ENCODE measurements around the gene GUCY1A2. TPM values are rescaled to one million over a fixed set of nuclear protein-coding genes. Genes with fewer than 3 reads are reported as not detected.

The GUCY1A2 gene
- total RNA-seq, 1 donor from 2014 or later = 23.8 TPM

DNA sequence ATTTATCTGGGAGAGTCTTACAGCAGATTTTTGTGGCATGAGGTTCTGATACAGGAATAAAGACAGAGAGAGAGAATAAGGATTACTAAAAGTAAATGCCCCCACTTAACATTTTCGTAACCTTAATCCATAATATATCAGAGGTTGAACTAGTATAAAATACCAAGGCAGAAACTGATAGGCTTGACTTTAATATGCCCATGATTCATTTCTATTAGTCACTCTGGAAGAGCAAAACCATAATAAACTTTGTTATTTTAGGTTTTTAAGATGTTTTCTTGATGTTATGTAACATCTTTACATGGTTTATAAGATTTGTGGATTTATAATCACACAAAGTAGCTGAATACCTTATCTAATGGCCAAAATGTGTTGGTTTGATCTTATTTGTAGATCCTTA is 19.1 kb downstream of the GUCY1A2 start:
- no peak for DNase-seq (ENCODE audit: low spot score)

GRCh38 chr11:106998916-106999188 is 19.4 kb downstream of the GUCY1A2 start:
- DNase-seq (ENCODE audit: low spot score) = no peak

DNA sequence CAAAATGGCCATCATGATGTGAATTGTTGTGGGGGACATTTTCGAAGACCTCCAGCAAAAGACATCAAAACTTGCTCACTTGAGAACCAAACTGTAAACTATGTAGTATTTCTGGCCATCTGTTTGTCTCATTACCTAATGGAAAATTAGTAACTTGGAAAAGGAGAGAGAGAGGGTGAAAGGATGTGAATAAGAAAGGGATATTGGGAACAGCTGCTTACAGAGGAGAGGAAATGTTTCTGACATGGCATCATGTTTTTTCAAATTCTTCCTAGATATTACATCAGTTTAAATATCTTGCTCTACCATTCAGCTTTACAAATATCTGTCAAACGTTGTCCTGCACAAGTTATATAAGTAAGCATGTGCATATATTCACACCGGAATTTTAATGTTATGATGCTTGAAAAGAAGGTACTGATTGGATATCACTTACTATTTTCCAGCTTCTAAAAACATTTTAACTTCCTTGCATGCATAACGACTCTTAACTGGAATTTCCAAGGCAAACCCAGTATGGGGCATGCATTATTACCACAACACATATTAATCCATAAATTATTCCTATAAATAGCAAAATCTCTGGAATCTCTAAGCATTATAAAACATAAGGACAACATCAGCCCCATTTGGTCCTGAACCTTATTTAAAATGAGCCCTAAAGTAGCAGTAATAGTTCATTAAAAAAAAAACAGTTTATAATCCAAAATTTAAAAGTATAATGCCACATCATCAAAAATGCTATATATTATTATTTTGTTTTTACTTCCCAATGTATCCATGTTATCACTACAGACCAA is 20.0 kb downstream of the GUCY1A2 start:
- no peak for DNase-seq (ENCODE audit: low spot score)

GRCh38 chr11:106997227-106997626 is 21.0 kb downstream of the GUCY1A2 start:
- DNase-seq (ENCODE audit: low spot score) = no peak

DNA sequence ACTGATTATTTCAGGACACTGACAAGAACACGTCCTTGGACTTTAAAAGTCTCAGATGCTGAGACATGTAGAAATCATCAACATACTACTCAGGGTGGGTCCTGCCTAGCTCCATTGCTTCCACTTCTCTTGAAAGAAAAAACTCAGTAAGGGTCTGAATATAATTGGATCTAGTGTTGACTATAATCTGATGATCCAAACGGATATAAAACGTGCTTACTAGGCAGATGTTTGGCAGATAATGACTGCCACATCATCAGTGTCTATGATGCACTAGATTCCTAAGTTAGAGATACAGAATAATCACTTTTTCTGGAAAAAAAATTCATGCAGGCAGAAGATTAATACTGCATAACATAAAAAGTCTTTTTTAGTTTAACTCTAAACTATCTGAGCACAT is 21.6 kb downstream of the GUCY1A2 start:
- DNase-seq (ENCODE audit: low spot score) = no peak

DNA sequence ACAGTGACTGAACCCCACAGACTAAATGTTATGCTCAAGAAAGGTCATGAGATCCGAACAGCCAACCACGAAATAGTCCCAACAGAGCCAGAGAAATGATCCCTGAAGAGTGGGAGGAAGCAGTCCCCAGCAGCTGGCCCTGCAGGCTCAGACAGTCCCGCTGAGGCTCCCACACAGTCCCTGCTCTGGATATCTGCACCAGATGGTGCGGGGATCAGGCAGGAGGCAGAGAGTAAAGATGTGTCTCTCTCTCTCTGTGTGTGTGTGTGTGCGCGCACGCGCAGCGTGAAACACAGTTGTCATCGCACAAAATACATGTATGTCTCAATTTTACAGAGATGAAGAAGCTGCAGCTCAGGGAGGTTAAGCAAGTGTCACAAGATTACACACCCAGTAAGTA is 27.9 kb downstream of the GUCY1A2 start:
- no peak for DNase-seq (ENCODE audit: low spot score)

- no peak for DNase-seq (ENCODE audit: low spot score)
Measured at GRCh38 chr11:106989078-106989455, 29.2 kb downstream of the GUCY1A2 start.

DNA sequence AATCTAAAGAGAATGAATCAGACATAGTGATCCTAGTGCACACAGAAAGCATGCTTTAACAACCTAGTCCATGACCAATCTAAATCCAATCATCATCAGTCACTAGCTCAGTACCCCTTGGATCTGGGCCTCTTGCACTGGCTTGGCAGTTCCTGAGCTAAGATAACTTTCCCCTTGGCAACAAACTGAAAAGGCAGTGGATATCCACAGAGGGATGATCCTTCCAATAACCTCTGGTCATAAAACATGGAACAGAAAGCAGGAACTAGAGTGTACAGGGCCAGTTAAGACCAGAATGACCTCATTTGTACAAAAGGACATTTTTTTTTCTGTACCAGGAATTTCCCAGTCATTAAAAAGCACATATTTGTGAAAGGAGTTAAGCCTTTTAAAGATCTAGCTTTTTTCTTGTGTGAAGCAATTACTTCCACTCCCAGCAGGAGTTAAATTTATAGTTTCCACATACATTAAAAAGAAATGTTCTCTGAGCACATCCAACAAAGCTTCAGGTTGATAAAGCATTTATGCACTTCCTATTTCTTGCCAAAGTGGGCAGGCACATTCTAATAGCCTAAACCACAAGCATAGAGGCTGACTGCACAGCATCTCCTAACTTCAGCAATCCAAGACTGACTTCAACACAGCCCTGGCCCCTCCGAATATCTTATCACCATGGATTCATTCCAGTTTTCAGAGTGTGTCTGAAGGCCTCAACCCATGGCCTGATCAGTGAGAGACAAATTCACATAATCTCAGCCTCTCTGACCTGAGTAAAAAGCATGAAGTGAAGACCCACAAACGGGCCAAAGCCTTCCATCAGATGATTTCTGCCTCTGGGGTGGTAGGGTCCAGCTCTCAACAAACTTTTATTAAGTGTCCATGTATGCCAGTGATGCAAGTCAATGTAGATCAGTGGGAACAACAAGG is 29.9 kb downstream of the GUCY1A2 start:
- no peak for DNase-seq (ENCODE audit: low spot score)

- no peak for DNase-seq (ENCODE audit: low spot score)
Measured at GRCh38 chr11:106986673-106987072, 31.6 kb downstream of the GUCY1A2 start.

DNA sequence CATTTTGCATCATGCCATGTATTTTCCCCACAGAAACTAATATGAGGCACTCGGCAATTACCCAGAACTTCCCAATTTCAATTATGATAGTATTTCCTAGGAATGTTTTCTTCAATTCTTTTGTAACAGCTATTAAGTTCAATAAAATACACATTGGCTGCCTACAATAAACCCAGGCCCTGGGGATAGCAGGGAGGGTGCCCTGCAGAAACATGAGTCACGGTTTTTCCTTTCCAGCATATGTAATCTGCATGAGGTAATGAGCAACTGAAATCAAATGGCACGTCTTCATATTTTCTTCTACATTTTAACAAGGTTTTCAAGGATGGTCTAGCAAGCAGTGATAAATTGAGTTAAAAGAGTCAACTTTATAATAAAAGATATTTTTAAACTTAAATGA is 32.0 kb downstream of the GUCY1A2 start:
- DNase-seq (ENCODE audit: low spot score) = no peak

DNA sequence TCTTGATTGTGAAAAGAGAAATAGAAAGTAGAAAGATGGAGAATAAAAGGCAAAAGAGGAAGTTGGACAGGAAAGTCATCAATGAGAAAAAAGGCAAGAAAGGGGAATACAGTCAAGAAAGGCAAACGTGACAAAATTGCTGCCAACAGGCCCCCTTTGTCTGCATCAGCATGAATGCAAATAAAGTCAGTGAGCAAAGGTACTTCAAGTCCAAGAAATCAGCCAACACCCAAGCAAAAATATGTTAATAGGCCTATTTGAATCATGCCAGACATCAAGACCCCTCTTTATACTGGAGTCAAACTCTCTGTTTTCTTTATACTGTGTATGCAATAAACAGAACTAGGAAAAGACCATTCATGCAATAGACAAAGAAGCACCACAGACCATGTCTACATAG is 34.3 kb downstream of the GUCY1A2 start:
- no peak for DNase-seq (ENCODE audit: low spot score)

- DNase-seq (ENCODE audit: low spot score) = no peak
Measured at GRCh38 chr11:106983261-106983660, 35.0 kb downstream of the GUCY1A2 start.

GRCh38 chr11:106974831-106975230 is 43.4 kb downstream of the GUCY1A2 start:
- no peak for DNase-seq (ENCODE audit: low spot score)

DNA sequence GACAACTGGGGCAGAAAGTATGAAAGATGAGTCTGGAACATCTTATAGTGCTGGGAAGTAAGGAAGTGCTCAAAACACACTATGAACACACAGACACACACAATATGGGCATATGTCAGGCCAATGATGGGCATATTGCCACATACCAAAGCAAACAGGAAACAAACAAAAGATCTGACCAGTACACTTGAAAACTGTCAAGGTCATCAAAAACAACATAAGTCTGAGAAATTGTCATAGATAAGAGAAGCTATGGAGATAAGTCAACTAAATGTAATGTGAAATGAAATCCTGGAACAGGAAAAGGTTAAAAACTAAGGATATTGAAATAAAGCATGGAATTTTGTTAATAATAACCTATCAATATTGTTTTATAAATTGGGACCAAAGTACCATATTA is 46.4 kb downstream of the GUCY1A2 start:
- no peak for DNase-seq (ENCODE audit: low spot score)

GRCh38 chr11:106969644-106970355 is 48.5 kb downstream of the GUCY1A2 start:
- DNase-seq (ENCODE audit: low spot score) = no peak

DNA sequence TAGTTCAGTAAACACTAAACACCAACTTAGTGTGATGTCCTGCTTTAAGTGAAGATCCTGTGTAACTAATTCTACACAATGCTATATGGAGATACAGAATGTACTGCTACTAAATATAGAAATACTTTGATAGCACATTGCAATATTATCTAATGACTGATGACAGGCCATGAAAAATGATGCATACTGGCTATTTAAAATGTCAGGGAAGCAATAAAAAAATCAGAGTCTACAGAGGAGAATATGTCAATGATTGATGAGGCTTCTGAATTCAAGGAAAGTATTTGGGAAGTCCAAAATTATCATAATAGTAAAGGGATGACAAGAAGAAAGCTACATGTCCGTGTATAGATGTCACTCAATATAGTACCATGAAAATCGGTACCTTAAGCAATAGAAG is 55.3 kb downstream of the GUCY1A2 start:
- no peak for DNase-seq (ENCODE audit: low spot score)

DNA sequence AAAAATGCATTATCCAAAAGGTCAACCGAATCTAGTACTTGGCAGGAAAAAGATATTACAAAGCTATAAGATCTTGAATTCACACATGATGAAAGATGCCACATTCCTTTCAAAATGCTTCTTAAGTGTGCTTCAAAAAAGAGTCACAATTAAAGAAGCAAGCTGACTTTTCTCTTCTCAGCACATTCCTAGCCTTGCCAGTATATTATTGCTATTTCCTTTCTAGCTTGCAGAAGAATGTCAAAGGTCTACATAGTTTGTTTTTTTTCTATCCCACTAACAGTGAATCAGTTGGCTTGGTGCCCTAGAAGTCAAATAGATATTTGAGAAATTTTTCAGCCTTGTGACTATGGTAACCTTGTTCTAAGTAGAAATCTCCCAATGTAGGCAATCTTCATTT is 56.8 kb downstream of the GUCY1A2 start:
- DNase-seq (ENCODE audit: low spot score) = no peak

DNA sequence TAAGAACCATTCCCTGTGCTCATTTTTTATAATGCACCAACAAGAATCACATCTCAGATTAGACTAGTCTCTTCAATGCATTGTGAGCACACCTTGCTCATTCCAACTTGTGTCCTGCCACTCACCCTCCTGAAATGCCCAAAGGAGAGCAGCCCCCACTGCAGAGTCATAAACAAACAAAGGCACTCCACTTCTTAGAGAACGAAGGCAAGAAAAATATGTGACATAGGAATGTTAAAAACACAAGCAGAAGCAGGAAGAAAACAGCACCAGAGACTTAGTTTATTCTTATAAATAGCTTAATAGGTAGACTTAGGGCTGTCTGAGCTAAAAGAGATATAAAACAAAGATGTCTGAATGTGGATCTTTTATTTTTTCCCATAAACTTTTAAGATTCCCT is 57.2 kb downstream of the GUCY1A2 start:
- no peak for DNase-seq (ENCODE audit: low spot score)

DNA sequence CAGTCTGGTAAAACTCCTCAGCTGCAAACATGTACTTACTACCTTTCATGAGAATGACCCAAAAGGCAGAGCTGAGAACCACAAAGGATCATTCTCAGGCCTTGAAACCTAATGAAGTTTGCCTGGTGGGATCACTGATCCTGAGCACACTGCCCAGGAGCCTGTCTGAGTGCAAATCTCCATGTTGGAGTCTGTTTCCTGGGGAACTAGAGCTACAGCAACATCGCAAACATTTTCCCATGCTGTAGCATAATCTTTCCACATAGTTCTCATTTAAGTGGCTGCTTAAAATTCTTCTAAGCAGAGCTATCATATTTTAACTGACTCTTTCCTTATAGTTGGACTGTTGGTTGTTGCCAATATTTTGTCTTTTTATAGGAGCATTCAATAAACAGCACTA is 58.5 kb downstream of the GUCY1A2 start:
- DNase-seq (ENCODE audit: low spot score) = no peak

GRCh38 chr11:106959386-106959785 is 58.9 kb downstream of the GUCY1A2 start:
- no peak for DNase-seq (ENCODE audit: low spot score)

DNA sequence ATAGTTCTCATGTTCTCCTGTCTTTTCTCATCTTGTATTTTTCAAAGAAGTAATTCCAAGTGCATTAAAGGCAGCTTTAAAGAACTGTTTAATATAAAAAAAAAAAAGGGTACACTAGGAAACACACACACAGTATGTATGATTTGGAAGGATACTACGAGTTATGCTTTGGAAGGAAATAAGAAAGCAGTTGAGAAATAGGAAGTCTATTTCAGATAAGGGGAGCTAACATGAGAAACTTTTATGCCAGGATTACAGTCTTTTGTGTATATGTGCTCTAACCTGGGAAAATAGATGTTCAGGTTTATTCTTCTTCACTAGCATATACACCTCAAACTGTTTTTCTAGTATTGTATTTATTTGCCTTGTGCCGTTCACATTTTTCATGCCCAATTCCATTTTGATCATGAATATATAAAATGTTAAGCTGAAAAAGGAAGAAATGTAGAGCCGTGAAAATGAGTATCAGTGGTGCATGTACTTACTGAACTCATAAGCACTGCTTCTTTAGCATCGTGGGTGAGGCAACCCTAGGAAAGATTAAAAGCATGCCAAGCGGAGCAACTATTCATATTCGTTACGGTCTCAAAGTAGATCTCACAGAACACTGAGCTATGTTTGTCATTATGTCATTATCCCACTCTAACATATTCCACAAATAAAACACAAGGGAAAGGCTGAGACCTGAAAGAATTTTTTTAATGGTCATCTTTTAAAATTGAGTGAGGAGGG is 59.6 kb downstream of the GUCY1A2 start:
- no peak for DNase-seq (ENCODE audit: low spot score)

GRCh38 chr11:106957030-106957482 is 61.2 kb downstream of the GUCY1A2 start:
- no peak for DNase-seq (ENCODE audit: low spot score)
